Hepatocyte (in vitro differentiated cells): ENCODE measurements around the gene TMEM255A. TPM values are rescaled to one million over a fixed set of nuclear protein-coding genes. Genes with fewer than 3 reads are reported as not detected.

Source experiments
- DNase-seq: peaks from one replicate; pipeline ENCODE4 v3.0.0-alpha.2; 2016; ENCODE audit warnings: low spot score
- H2AFZ ChIP-seq: fragments of 200-600 bp; sonication (generic); 2 replicates; pipeline ENCODE4 v1.6.0; 2016; ENCODE audit warnings: antibody characterized with exemption, mild to moderate bottlenecking
- H3K27ac ChIP-seq: fragments of 200-600 bp; sonication (generic); 2 replicates; pipeline ENCODE4 v1.5.1; 2016; ENCODE audit warnings: mild to moderate bottlenecking
- H3K27me3 ChIP-seq: fragments of 200-600 bp; sonication (generic); 2 replicates; pipeline ENCODE4 v1.6.1; 2016
- H3K36me3 ChIP-seq: fragments of 200-600 bp; sonication (generic); replicated peaks from 2 replicates; pipeline ENCODE4 v1.5.1; 2016; ENCODE audit warnings: low read depth; ENCODE audit not compliant: insufficient read depth
- H3K4me1 ChIP-seq: fragments of 200-600 bp; sonication (generic); 2 replicates; pipeline ENCODE4 v1.5.1; 2016; ENCODE audit warnings: mild to moderate bottlenecking, moderate library complexity; ENCODE audit not compliant: insufficient read depth
- H3K4me2 ChIP-seq: fragments of 200-600 bp; sonication (generic); 2 replicates; pipeline ENCODE4 v1.6.0; 2016
- H3K4me3 ChIP-seq: fragments of 200-600 bp; sonication (generic); 2 replicates; pipeline ENCODE4 v1.5.1; 2016; ENCODE audit warnings: mild to moderate bottlenecking
- H3K79me2 ChIP-seq: fragments of 200-600 bp; sonication (generic); 2 replicates; pipeline ENCODE4 v1.6.0; 2017; ENCODE audit warnings: mild to moderate bottlenecking
- H3K9me2 ChIP-seq: fragments of 200-600 bp; sonication (generic); replicated peaks from 2 replicates; pipeline ENCODE4 v1.6.0; 2017; ENCODE audit warnings: mild to moderate bottlenecking; ENCODE audit not compliant: insufficient read depth
- H3K9me3 ChIP-seq: fragments of 200-600 bp; sonication (generic); 2 replicates; pipeline ENCODE4 v1.5.1; 2016; ENCODE audit warnings: low read depth, mild to moderate bottlenecking
- H4K20me1 ChIP-seq: fragments of 200-600 bp; sonication (generic); 2 replicates; pipeline ENCODE4 v1.6.0; 2016; ENCODE audit warnings: mild to moderate bottlenecking; ENCODE audit not compliant: insufficient read depth, poor library complexity, severe bottlenecking
- CTCF ChIP-seq: fragments of 200-600 bp; sonication (generic); IDR thresholded peaks from 2 replicates; pipeline ENCODE4 v1.5.1; 2016; ENCODE audit warnings: antibody characterized with exemption, mild to moderate bottlenecking; ENCODE audit not compliant: poor library complexity
- EZH2 ChIP-seq: fragments of 200-600 bp; sonication (generic); IDR thresholded peaks from 2 replicates; pipeline ENCODE4 v1.6.1; 2016; ENCODE audit warnings: antibody characterized with exemption, mild to moderate bottlenecking, borderline replicate concordance
- EZH2phosphoT487 ChIP-seq: fragments of 200-600 bp; sonication (generic); IDR thresholded peaks from one replicate; pipeline ENCODE4 v1.6.1; 2018; ENCODE audit warnings: antibody characterized with exemption, mild to moderate bottlenecking, low read depth, moderate library complexity; ENCODE audit not compliant: unreplicated experiment, severe bottlenecking
- WGBS: methylation state at CpG from one replicate; pipeline ENCODE4 v1.1.6; 2016; ENCODE audit warnings: low lambda C conversion rate; ENCODE audit errors: missing lambda C conversion rate; 5-methylcytosine and 5-hydroxymethylcytosine counted together
- polyA plus RNA-seq: library from polyadenylated mRNA; unstranded; fragments of >200 nt; fragmentation: Nextera tagmentation; extraction: Ambion mirVana; gene quantifications from 2 replicates; pipeline ENCODE4 v1.2.1, GENCODE V29; 2016
- total RNA-seq: library from RNA; depleted of rRNA; stranded (reverse); fragments of >200 nt; gene quantifications from 2 replicates; pipeline ENCODE4 v1.2.3, GENCODE V29; 2014

TMEM255A gene
- total and polyA plus RNA-seq, 2 experiments from 2014 or later: 0.77 to 2.2 TPM

- no peaks in the 10 kb centered on the region for H3K9me2 ChIP-seq
- TF ChIP-seq CTCF: no peak
- TF ChIP-seq EZH2phosphoT487: no peak
- TF ChIP-seq EZH2: no peak
- no peak overlapping the region for H3K4me3 ChIP-seq
- H4K20me1 ChIP-seq: no peaks in the 10 kb centered on the region
- no peaks in the 10 kb centered on the region for H3K4me1 ChIP-seq
- H3K27ac ChIP-seq: no peak overlapping the region
- H3K4me2 ChIP-seq: no peak overlapping the region
- no peaks in the 10 kb centered on the region for H3K9me3 ChIP-seq
- no peak for DNase-seq
- 59% methylated on average over 3 of the region's 3 CpGs for WGBS
- no peaks in the 10 kb centered on the region for H3K36me3 ChIP-seq
- no peak overlapping the region for H2AFZ ChIP-seq
- H3K79me2 ChIP-seq: no peaks in the 10 kb centered on the region
- no peaks in the 10 kb centered on the region for H3K27me3 ChIP-seq
Observed at GRCh38 chrX:120260369-120260768, 50.9 kb downstream of the TMEM255A start.

- no peaks in the 10 kb centered on the region for H3K9me3 ChIP-seq
- H3K4me3 ChIP-seq: no peak overlapping the region
- H3K4me2 ChIP-seq: no peak overlapping the region
- no peaks in the 10 kb centered on the region for H3K27me3 ChIP-seq
- peaks cover 20% of the 10 kb centered on the region for H3K79me2 ChIP-seq
- no peaks in the 10 kb centered on the region for H4K20me1 ChIP-seq
- 79% methylated on average over 6 of the region's 6 CpGs for WGBS
- H3K9me2 ChIP-seq: no peaks in the 10 kb centered on the region
- H3K4me1 ChIP-seq: no peaks in the 10 kb centered on the region
- no peak overlapping the region for H3K27ac ChIP-seq
- H3K36me3 ChIP-seq: no peaks in the 10 kb centered on the region
- no peak for DNase-seq
- TF ChIP-seq CTCF (no peak), EZH2phosphoT487 (no peak), EZH2 (no peak)
- H2AFZ ChIP-seq: no peak overlapping the region
Observed at GRCh38 chrX:120253784-120254183, 57.5 kb downstream of the TMEM255A start.

- no peaks in the 10 kb centered on the region for H3K27me3 ChIP-seq
- peak overlapping the region; percentile 73 for H3K4me2 ChIP-seq
- DNase-seq: peak; percentile 33
- no peaks in the 10 kb centered on the region for H3K9me3 ChIP-seq
- H3K4me1 ChIP-seq: no peaks in the 10 kb centered on the region
- H3K36me3 ChIP-seq: no peaks in the 10 kb centered on the region
- H3K79me2 ChIP-seq: peaks cover 20% of the 10 kb centered on the region
- peak overlapping the region; percentile 21 for H2AFZ ChIP-seq
- H3K4me3 ChIP-seq: peak overlapping the region; percentile 36
- TF ChIP-seq EZH2phosphoT487 (no peak), EZH2 (no peak), CTCF (no peak)
- 46% methylated on average over 28 of the region's 28 CpGs for WGBS
- H4K20me1 ChIP-seq: no peaks in the 10 kb centered on the region
- no peaks in the 10 kb centered on the region for H3K9me2 ChIP-seq
- H3K27ac ChIP-seq: peak overlapping the region; percentile 95
Observed at GRCh38 chrX:120251471-120252011, 59.7 kb downstream of the TMEM255A start.
